ENCODE results near the gene DNAH8.
A peak's percentile ranks its signal among the peaks of the same experiment; 100 is the strongest.

- TF ChIP-seq, protein P1, sequence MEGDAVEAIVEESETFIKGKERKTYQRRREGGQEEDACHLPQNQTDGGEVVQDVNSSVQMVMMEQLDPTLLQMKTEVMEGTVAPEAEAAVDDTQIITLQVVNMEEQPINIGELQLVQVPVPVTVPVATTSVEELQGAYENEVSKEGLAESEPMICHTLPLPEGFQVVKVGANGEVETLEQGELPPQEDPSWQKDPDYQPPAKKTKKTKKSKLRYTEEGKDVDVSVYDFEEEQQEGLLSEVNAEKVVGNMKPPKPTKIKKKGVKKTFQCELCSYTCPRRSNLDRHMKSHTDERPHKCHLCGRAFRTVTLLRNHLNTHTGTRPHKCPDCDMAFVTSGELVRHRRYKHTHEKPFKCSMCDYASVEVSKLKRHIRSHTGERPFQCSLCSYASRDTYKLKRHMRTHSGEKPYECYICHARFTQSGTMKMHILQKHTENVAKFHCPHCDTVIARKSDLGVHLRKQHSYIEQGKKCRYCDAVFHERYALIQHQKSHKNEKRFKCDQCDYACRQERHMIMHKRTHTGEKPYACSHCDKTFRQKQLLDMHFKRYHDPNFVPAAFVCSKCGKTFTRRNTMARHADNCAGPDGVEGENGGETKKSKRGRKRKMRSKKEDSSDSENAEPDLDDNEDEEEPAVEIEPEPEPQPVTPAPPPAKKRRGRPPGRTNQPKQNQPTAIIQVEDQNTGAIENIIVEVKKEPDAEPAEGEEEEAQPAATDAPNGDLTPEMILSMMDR (IDR thresholded peaks at IDR 0.05) = peak in 1 of 3 experiments; percentile 43
- TF ChIP-seq POLR2A (IDR thresholded peaks at IDR 0.05) = no peak
Observed at GRCh38 chr6:39029156-39030011, 314.3 kb downstream of the DNAH8 start.

Measured in testis (tissue), 2 donors.